Measurements from ENCODE around the gene USP21. TPM values are rescaled to one million over a fixed set of nuclear protein-coding genes. Genes with fewer than 3 reads are reported as not detected.

The USP21 gene
- total and polyA plus RNA-seq, 2 of the 8 experiments (the other 6 are each of a cell fraction or from before 2014, with no cell fraction given), result 23.9 to 36.3 TPM

DNA sequence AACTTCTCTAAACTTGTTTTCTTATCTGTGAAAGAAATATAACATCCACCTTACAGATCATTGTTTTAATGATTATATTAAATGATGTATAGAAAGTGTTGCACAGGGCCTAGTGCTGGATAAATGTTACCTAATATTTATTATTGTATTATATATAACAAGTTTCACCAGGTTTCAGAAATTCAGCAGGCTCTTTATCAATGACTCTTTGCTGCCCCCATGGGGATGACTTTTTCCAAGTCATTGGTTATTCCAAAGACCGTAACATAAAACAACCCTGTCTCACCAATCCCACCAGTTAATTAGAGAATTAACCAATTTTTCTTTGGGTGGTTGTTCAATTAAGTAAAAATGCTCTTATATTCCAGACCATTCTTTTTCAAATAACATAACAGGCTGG is 19.5 kb upstream of the USP21 start:
- Histone ChIP-seq H2BK120ac (replicated peaks; ENCODE audit: low read depth, low read length) (no peak overlapping the region), H4K20me1 (replicated peaks in 1 of 2; ENCODE audit: control insufficient read depth in 1 of 2, insufficient read depth in 2 of 2, low read length in 2 of 2) (peaks cover 0 to 1% of the 10 kb centered on the region in 2 experiments), H3K23ac (ENCODE audit: insufficient read length) (no peak overlapping the region), H3K23me2 (ENCODE audit: low read depth, low read length) (no peaks in the 10 kb centered on the region), H3K79me2 (ENCODE audit: control insufficient read depth in 1 of 2, insufficient read depth in 2 of 2, low read length in 2 of 2) (peaks cover 0 to 6% of the 10 kb centered on the region in 2 experiments; a peak in 2 of 4 replicates), H3K18ac (ENCODE audit: extremely low read depth, low read length) (no peak overlapping the region), H3K9ac (replicated peaks in 1 of 4; ENCODE audit: extremely low read depth in 1 of 4, low read depth in 3 of 4, low read length in 3 of 4) (no peak overlapping the region), H3K4me3 (ENCODE audit: extremely low read depth in 1 of 4, insufficient read depth in 2 of 4, low read depth in 3 of 4, low read length in 4 of 4) (no peak overlapping the region), H2AK5ac (ENCODE audit: low read depth, low read length) (no peak overlapping the region), H3K56ac (replicated peaks; ENCODE audit: insufficient read length, low read depth, low read length) (no peak overlapping the region), H3K9me3 (ENCODE audit: insufficient read depth in 2 of 2, low read depth in 1 of 2, low read length in 1 of 2) (no peaks in the 10 kb centered on the region), H3K79me1 (ENCODE audit: low read depth, low read length) (peaks cover 6% of the 10 kb centered on the region; the same call in 1 of the 2 replicates), H3K27me3 (replicated peaks in 1 of 4; ENCODE audit: control insufficient read depth in 3 of 4, extremely low read depth in 1 of 4, insufficient read depth in 3 of 4, low read length in 3 of 4) (no peaks in the 10 kb centered on the region), H3K14ac (ENCODE audit: insufficient read length) (no peak overlapping the region), H2BK5ac (ENCODE audit: low read depth, low read length) (no peak overlapping the region), H4K8ac (ENCODE audit: extremely low read depth, insufficient read depth, low read length) (no peak overlapping the region), H2AFZ (ENCODE audit: low read length) (no peak overlapping the region), H4K91ac (replicated peaks; ENCODE audit: insufficient read length, low read length) (no peak overlapping the region), H3K27ac (ENCODE audit: low read depth, low read length) (no peak overlapping the region), H2BK12ac (ENCODE audit: low read depth, low read length) (no peak overlapping the region), H2BK20ac (ENCODE audit: low read length) (no peak overlapping the region), H3K4ac (replicated peaks; ENCODE audit: insufficient read length, low read depth, low read length) (no peak overlapping the region), H4K5ac (ENCODE audit: insufficient read length, low read depth, low read length) (no peak overlapping the region), H3K4me2 (ENCODE audit: insufficient read depth in 1 of 2, low read depth in 2 of 2, low read length in 2 of 2) (no peak overlapping the region), H3K4me1 (replicated peaks in 1 of 4; ENCODE audit: control insufficient read depth in 3 of 4, insufficient read depth in 4 of 4, low read length in 3 of 4) (no peaks in the 10 kb centered on the region), H2BK15ac (ENCODE audit: low read length) (no peak overlapping the region), H3K36me3 (ENCODE audit: control insufficient read depth in 2 of 4, insufficient read depth in 4 of 4, low read length in 3 of 4) (no peaks in the 10 kb centered on the region; a peak in 1 of 8 replicates)
- CTCF ChIA-PET (ENCODE audit: partially characterized antibody), result interaction anchor here (0.7 to 7.3 kb wide), 20 partner anchors 8 to 371 kb away, joined by 3 to 58 read pairs (median 4); partner anchors contain the start of genes ADAMTS4, ARHGAP30, KLHDC9 and NIT1
- TF ChIP-seq RAD21 (IDR thresholded peaks at IDR 0.05 in 1 of 2, conservative IDR thresholded peaks at IDR 0.05 in 1 of 2; ENCODE audit: low read depth in 2 of 2, low read length in 2 of 2) (peak; percentile 60 to 68), BCL11A (IDR thresholded peaks at IDR 0.05; ENCODE audit: low read depth in 2 of 2, low read length in 2 of 2) (no peak)
- TF ChIP-seq, protein P1, sequence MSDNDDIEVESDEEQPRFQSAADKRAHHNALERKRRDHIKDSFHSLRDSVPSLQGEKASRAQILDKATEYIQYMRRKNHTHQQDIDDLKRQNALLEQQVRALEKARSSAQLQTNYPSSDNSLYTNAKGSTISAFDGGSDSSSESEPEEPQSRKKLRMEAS (IDR thresholded peaks at IDR 0.05), result no peak
- TF ChIP-seq, protein P2, sequence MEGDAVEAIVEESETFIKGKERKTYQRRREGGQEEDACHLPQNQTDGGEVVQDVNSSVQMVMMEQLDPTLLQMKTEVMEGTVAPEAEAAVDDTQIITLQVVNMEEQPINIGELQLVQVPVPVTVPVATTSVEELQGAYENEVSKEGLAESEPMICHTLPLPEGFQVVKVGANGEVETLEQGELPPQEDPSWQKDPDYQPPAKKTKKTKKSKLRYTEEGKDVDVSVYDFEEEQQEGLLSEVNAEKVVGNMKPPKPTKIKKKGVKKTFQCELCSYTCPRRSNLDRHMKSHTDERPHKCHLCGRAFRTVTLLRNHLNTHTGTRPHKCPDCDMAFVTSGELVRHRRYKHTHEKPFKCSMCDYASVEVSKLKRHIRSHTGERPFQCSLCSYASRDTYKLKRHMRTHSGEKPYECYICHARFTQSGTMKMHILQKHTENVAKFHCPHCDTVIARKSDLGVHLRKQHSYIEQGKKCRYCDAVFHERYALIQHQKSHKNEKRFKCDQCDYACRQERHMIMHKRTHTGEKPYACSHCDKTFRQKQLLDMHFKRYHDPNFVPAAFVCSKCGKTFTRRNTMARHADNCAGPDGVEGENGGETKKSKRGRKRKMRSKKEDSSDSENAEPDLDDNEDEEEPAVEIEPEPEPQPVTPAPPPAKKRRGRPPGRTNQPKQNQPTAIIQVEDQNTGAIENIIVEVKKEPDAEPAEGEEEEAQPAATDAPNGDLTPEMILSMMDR (IDR thresholded peaks at IDR 0.05; ENCODE audit: control extremely low read depth in 1 of 3, insufficient read depth in 1 of 3, low read depth in 1 of 3, low read length in 3 of 3), result peak in 2 of 3 experiments; percentile 24 to 43; a peak in 2 of 4 replicates
- DNase-seq (ENCODE audit: low read depth in 1 of 2, low spot score in 2 of 2) (no peak), FAIRE-seq (no peak)
- WGBS, 2 experiments (ENCODE audit: extremely low coverage in 1 of 2, insufficient coverage in 1 of 2, insufficient read length in 1 of 2, insufficient replicate concordance in 2 of 2, low coverage in 1 of 2, low lambda C conversion rate in 2 of 2, missing lambda C conversion rate in 1 of 2), result 64% methylated on average over 1 of the region's 1 CpG; no CpG with 5 or more reads in 1 of the 2 experiments
- POLR2A ChIA-PET (ENCODE audit: partially characterized antibody), result interaction anchor here (0.6 to 9.6 kb wide), 2 partner anchors 13 to 118 kb away, joined by 3 to 130 read pairs; partner anchors contain the start of genes UFC1 and USP21
